CD4-positive, alpha-beta T cell (primary cell): ENCODE data around the gene CDKN2A. TPM values are rescaled to one million over a fixed set of nuclear protein-coding genes. Genes with fewer than 3 reads are reported as not detected.

ENCODE experiments used
- ATAC-seq: fragments of 200-7000 bp; cut with Tn5 transposase; one replicate; pipeline ENCODE4 v1.10.0; 2022; ENCODE audit warnings: mild to moderate bottlenecking; ENCODE audit not compliant: poor library complexity
- CTCF ChIA-PET: fragments of 350-600 bp; sonication (Branson Sonifier 250); formaldehyde crosslinking; loops from one replicate; lab custom pipeline; 2021; ENCODE audit warnings: antibody characterized with exemption, inconsistent platforms; lab: Charles Lee
- POLR2A ChIA-PET: fragments of 350-600 bp; sonication (Branson Sonifier 250); formaldehyde crosslinking; loops from one replicate; lab custom pipeline; 2021; ENCODE audit warnings: antibody characterized with exemption, inconsistent platforms; lab: Charles Lee
- DNase-seq, 14 experiments: peaks; one replicate each; pipeline ENCODE4 v3.0.0-alpha.2; 2013 to 2020; ENCODE audit warnings: mixed read lengths in 2 of 14
- H3K27ac ChIP-seq, 2 donors: one replicate each; pipeline versions ENCODE4 v1.5.1 to v1.7.0; 2013; ENCODE audit warnings: low read length in 2 of 2, low read depth in 1 of 2, mild to moderate bottlenecking in 1 of 2
- H3K27me3 ChIP-seq, 2 experiments: 1 replicate in 1 of 2; 2 replicates in 1 of 2; pipeline versions ENCODE4 v1.6.1 to v1.7.0; 2013; ENCODE audit warnings: low read length in 2 of 2, control low read depth in 1 of 2, mild to moderate bottlenecking in 1 of 2, moderate library complexity in 1 of 2; ENCODE audit not compliant: insufficient read depth in 2 of 2, control insufficient read depth in 1 of 2
- H3K36me3 ChIP-seq: one replicate; pipeline ENCODE4 v1.6.1; 2013; ENCODE audit warnings: low read length, control low read depth; ENCODE audit not compliant: insufficient read depth
- H3K4me1 ChIP-seq: one replicate; pipeline ENCODE4 v1.6.1; 2013; ENCODE audit warnings: low read length, control low read depth; ENCODE audit not compliant: insufficient read depth
- H3K4me3 ChIP-seq: one replicate; pipeline ENCODE4 v1.5.1; 2013; ENCODE audit warnings: mild to moderate bottlenecking, low read length, moderate library complexity
- H3K9me3 ChIP-seq, 2 experiments: 1 replicate in 1 of 2; 2 replicates in 1 of 2; pipeline versions ENCODE4 v1.6.1 to v1.7.0; 2013; ENCODE audit warnings: low read length in 2 of 2, mild to moderate bottlenecking in 2 of 2, control low read depth in 1 of 2, moderate library complexity in 1 of 2; ENCODE audit not compliant: control insufficient read depth in 1 of 2, insufficient read depth in 1 of 2
- H3K27ac Mint-ChIP-seq: one replicate; pipeline ENCODE4 v1.8.0; 2020; ENCODE audit warnings: mixed read lengths
- H3K27me3 Mint-ChIP-seq: one replicate; pipeline ENCODE4 v1.8.0; 2021; ENCODE audit warnings: mixed read lengths
- H3K36me3 Mint-ChIP-seq: one replicate; pipeline ENCODE4 v1.8.0; 2021; ENCODE audit warnings: low read depth, mixed read lengths
- H3K4me1 Mint-ChIP-seq: one replicate; pipeline ENCODE4 v1.8.0; 2021; ENCODE audit warnings: low read depth, mixed read lengths
- H3K4me3 Mint-ChIP-seq: one replicate; pipeline ENCODE4 v1.8.0; 2020; ENCODE audit warnings: mild to moderate bottlenecking, mixed read lengths
- H3K9me3 Mint-ChIP-seq: one replicate; pipeline ENCODE4 v1.8.0; 2020; ENCODE audit warnings: mixed read lengths
- CTCF ChIP-seq: fragments of 200-600 bp; IDR thresholded peaks from one replicate; pipeline ENCODE4 v1.8.0; 2022; ENCODE audit warnings: antibody characterized with exemption, mild to moderate bottlenecking
- intact Hi-C, 2 experiments: fragments of 100-400 bp; cut with DNase I in 1 of 2; cut with micrococcal nuclease in 1 of 2; formaldehyde crosslinking; loops; one replicate each; pipeline versions ENCODE4 v1.15.1 to v1.9.0; 2023 to 2025; cut with DNase I, micrococcal nuclease
- total RNA-seq, 174 experiments: library from RNA in 2 of 174; stranded (reverse) in 2 of 174; gene quantifications; one replicate each; pipeline ENCODE4 v1.2.3 and lab custom pipeline; 2021 to 2026

CDKN2A gene
- total RNA-seq, 2 experiments from 2014 or later, result 0.71 to 0.89 TPM

- Histone ChIP-seq H3K4me1 (peaks cover 3% of the 10 kb centered on the region), H3K27ac (peak overlapping the region in 1 of 2 donors; percentile 45), H3K27me3 (no peaks in the 10 kb centered on the region), H3K4me3 (no peak overlapping the region), H3K9me3 (peaks cover 21 to 23% of the 10 kb centered on the region in 2 experiments), H3K36me3 (no peaks in the 10 kb centered on the region)
- ChIA-PET CTCF (interaction anchor here (0.6 kb wide), 1 partner anchor 128 kb away, joined by 3 read pairs; no protein-coding TSS in a partner anchor), POLR2A (interaction anchor here (0.6 to 1.6 kb wide), 5 partner anchors 10 to 89 kb away, joined by 3 read pairs; no protein-coding TSS in a partner anchor)
- Mint-ChIP-seq H3K9me3 (peaks cover 27% of the 10 kb centered on the region), H3K27me3 (no peaks in the 10 kb centered on the region), H3K4me1 (peaks cover 37% of the 10 kb centered on the region), H3K4me3 (peak overlapping the region; percentile 36), H3K36me3 (peaks cover 37% of the 10 kb centered on the region), H3K27ac (peak overlapping the region; percentile 76)
- DNase-seq (peak in 12 of 14 experiments; percentile 1 to 83 (median 18)), ATAC-seq (peak; percentile 88)
- intact Hi-C loops, result no loop called here
- no peak for TF ChIP-seq CTCF
These were observed 74.5 kb downstream of the CDKN2A start for GRCh38 chr9:21919377-21920362.

Other genes with a start within 250 kb of the CDKN2A start
- 10 to 100 TPM; 17.2 to 17.8 TPM for gene MTAP, start 191.8 kb downstream of the CDKN2A start, total RNA-seq
- under 1 TPM; 0.25 to 0.30 TPM for gene CDKN2B-AS1, start 399 bp upstream of the CDKN2A start, total RNA-seq
- not detected for gene CDKN2B, start 14.9 kb upstream of the CDKN2A start, total RNA-seq